GM12872 (cell line): Measurements from ENCODE around the gene TARS1.

Experiments
- CTCF ChIP-seq: IDR thresholded peaks from 3 replicates; pipeline ENCODE4 v1.5.1; 2011; ENCODE audit warnings: low read depth, mild to moderate bottlenecking, low read length, moderate library complexity; ENCODE audit not compliant: insufficient read depth

The TARS1 gene

GRCh38 chr5:33440482-33441240, at the start of gene TARS1:
Gene TARS1 (plus strand): TSS chr5:33440965. CDS start chr5:33441087, 122 bp downstream.
- TF ChIP-seq CTCF, result no peak

DNA sequence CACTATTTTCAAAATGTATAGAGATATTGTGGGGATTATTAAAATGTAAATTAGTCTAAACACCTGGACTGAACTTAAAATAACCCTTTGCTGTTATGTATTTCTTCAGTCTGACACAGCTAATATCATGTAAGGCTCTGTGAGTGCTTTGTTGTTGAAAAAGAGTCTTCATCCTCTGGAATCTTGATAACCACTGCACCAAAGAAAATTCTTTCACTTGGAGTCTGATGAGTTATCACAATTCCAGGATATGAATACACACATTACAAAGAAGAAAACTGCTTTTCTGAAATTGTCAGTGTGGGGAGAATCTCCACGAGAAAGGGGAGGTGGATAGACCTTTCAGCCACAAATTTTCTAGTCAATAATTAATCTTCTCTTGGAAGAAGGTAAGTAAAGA, 42.3 kb upstream of the TARS1 start:
- TF ChIP-seq CTCF, result no peak

DNA sequence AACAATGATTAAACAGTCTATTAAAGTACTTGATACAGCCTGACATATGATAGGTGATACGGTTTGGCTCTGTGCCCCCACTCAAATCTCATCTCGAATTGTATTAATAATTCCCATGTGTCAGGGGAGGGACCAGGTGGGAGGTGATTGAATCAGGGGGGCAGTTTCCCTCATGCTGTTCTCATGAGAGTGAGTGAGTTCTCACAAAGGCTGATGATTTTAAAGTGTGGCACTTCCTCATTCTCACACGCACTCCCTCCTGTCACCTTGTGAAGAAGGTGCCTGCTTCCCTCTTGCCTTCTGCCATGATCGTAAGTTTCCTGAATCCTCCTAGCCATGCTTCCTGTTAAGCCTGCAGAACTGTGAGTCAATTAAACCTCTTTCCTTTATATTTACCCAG, 40.1 kb upstream of the TARS1 start:
- no peak for TF ChIP-seq CTCF

DNA sequence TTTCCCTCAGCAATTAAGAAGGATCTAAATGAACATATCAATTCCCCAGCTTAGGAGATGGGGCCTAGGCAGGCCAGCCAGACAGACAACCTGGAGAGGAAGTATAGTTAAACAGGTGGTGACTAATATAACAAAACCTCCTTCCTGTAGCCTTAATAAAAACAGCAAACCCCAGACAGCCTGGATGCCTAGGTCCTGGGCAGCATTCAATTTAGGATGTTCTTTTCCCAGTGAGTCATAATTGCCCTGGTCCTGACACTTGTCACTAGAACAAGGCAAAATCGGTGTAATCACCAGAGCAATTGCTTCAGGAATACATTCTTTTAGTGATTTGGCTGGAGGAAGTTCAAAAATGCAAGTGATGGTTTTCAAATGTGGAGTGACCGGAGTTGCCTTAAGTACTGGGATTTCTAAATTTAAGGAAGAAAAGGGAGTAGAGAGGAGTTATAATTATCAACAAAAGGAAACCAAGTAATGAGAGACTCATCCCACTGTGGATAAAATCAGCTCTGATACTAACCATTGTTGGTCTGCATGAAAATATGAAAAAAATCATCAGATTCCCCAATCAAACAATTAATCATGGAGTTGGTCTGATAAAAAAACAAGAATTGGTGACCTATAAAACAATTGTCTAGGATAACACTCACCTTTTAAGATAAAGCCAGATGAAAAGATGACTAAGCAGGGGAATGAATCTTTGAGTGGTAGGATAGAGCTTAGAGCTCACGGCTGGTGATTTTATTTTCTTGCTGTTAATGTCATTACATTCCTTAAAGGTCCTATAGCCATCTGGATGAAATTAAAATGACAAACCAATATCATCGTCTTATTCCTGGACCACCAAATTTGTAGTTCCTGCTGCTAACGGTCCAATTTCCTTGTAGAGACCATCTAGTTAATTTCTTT, 39.0 kb upstream of the TARS1 start:
- no peak for TF ChIP-seq CTCF

- TF ChIP-seq CTCF, result no peak
Measured at GRCh38 chr5:33403187-33403586, 37.6 kb upstream of the TARS1 start.

GRCh38 chr5:33408816-33409215, 31.9 kb upstream of the TARS1 start:
- no peak for TF ChIP-seq CTCF

DNA sequence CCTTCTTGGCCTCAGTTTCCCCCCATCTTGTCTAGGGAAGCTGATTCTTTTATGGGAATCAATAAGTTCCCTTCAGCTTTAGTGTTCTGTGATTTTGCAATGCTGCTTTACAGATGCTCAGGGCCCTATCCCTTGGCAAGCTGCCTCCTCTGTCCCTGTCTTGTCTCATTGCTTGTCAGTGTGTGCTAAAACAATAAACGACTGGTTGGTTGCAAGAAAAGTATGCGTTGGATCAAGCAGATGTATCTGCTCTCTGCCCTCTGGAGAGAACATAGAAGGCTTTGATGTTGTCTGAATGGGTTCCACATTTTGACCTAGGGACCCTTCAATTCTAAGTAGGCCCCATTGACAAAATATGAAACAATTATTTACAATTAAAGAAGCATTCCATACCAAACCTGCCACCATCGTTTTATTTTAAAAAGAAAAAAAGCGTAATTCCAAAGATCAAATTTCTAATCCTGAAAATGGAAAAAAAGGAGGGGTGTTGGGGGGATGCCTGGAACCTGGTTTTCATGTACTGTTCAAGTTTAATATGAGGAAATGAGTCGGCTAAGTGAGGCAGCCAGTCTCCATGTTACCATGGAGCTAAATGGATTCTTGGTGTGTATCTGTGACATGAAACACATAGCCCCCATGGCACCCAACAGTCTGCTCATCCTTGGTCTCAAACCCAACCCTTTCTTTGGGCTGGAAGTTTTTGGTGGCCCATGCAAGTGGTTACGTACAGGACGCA, 31.2 kb upstream of the TARS1 start:
- no peak for TF ChIP-seq CTCF
